Natural killer cell (primary cell): ENCODE data around the gene SPOCK1. TPM values are rescaled to one million over a fixed set of nuclear protein-coding genes. Genes with fewer than 3 reads are reported as not detected.

Experiments used
- ATAC-seq, 3 donors: fragments of 150-1000 bp in 2 of 3; fragments of 200-7000 bp in 1 of 3; cut with Tn5 transposase; 1 replicate in 1 of 3; 2 replicates in 2 of 3; pipeline ENCODE4 v1.10.0; 2021; ENCODE audit warnings: mild to moderate bottlenecking in 2 of 3, moderate library complexity in 2 of 3
- DNase-seq, 2 donors: peaks; one replicate each; pipeline versions ENCODE4 v3.0.0 to v3.0.0-alpha.2; 2013 to 2021; ENCODE audit warnings: mixed read lengths in 1 of 2
- H3K27ac ChIP-seq: one replicate; pipeline ENCODE4 v1.5.1; 2013; ENCODE audit warnings: mild to moderate bottlenecking, low read length
- H3K27me3 ChIP-seq: one replicate; pipeline ENCODE4 v1.6.1; 2013; ENCODE audit warnings: low read length; ENCODE audit not compliant: control insufficient read depth, insufficient read depth
- H3K36me3 ChIP-seq: one replicate; pipeline ENCODE4 v1.6.1; 2013; ENCODE audit warnings: low read length; ENCODE audit not compliant: control insufficient read depth, insufficient read depth
- H3K4me1 ChIP-seq: one replicate; pipeline ENCODE4 v1.6.1; 2013; ENCODE audit warnings: low read length; ENCODE audit not compliant: control insufficient read depth, insufficient read depth
- H3K4me3 ChIP-seq: one replicate; pipeline ENCODE4 v1.5.1; 2013; ENCODE audit warnings: low read length
- H3K9me3 ChIP-seq: one replicate; pipeline ENCODE4 v1.6.1; 2013; ENCODE audit warnings: low read length; ENCODE audit not compliant: control insufficient read depth, insufficient read depth
- H3K27ac Mint-ChIP-seq, 2 donors: one replicate each; pipeline ENCODE4 v1.8.0; 2022; ENCODE audit warnings: mild to moderate bottlenecking in 2 of 2, mixed read lengths in 2 of 2, moderate library complexity in 1 of 2
- H3K27me3 Mint-ChIP-seq, 2 donors: one replicate each; pipeline ENCODE4 v1.8.0; 2022; ENCODE audit warnings: low read depth in 2 of 2, mixed read lengths in 2 of 2
- H3K36me3 Mint-ChIP-seq: one replicate; pipeline ENCODE4 v1.8.0; 2022; ENCODE audit warnings: mixed read lengths
- H3K4me1 Mint-ChIP-seq, 2 donors: one replicate each; pipeline ENCODE4 v1.8.0; 2022; ENCODE audit warnings: mixed read lengths in 2 of 2
- H3K4me3 Mint-ChIP-seq: one replicate; pipeline ENCODE4 v1.8.0; 2022; ENCODE audit warnings: mild to moderate bottlenecking, moderate library complexity, mixed read lengths
- H3K9me3 Mint-ChIP-seq, 2 donors: one replicate each; pipeline ENCODE4 v1.8.0; 2022; ENCODE audit warnings: mixed read lengths in 2 of 2
- CTCF ChIP-seq: fragments of 200-600 bp; IDR thresholded peaks from one replicate; pipeline ENCODE4 v1.8.0; 2022; ENCODE audit warnings: antibody characterized with exemption
- WGBS: methylation state at CpG from one replicate; pipeline ENCODE4 v1.1.7; 2013; ENCODE audit warnings: missing lambda C conversion rate; ENCODE audit not compliant: insufficient coverage; 5-methylcytosine and 5-hydroxymethylcytosine counted together
- intact Hi-C: fragments of 100-400 bp; cut with micrococcal nuclease; formaldehyde crosslinking; loops from one replicate; pipeline ENCODE4 v1.14.2; 2022
- total RNA-seq, 4 donors: library from RNA; stranded (reverse); fragments of 120-200 nt in 1 of 4; gene quantifications; one replicate each; pipeline versions ENCODE4 v1.2.3 to v1.2.4, GENCODE V29; 2013 to 2022

The SPOCK1 gene
- total RNA-seq, 3 donors from 2014 or later (not counting 1 experiment from before 2014, with no cell fraction given) = 0.09 to 1.6 (median 0.61) TPM

- intact Hi-C loops = no loop called here
- Histone ChIP-seq H3K4me1 (no peaks in the 10 kb centered on the region), H3K9me3 (no peaks in the 10 kb centered on the region), H3K27ac (no peak overlapping the region), H3K36me3 (no peaks in the 10 kb centered on the region), H3K27me3 (no peaks in the 10 kb centered on the region), H3K4me3 (no peak overlapping the region)
- 69% methylated on average over 4 of the region's 4 CpGs for WGBS
- DNase-seq (no peak), ATAC-seq (no peak)
- Mint-ChIP-seq H3K27me3 (no peaks in the 10 kb centered on the region), H3K4me3 (no peak overlapping the region), H3K36me3 (no peaks in the 10 kb centered on the region), H3K4me1 (no peaks in the 10 kb centered on the region), H3K27ac (no peak overlapping the region), H3K9me3 (no peaks in the 10 kb centered on the region)
- TF ChIP-seq CTCF = no peak
Observed at GRCh38 chr5:137203011-137203632, 296.0 kb downstream of the SPOCK1 start.

GRCh38 chr5:137201876-137202275 lies 297.2 kb downstream of the SPOCK1 start:
- ATAC-seq (no peak), DNase-seq (no peak)
- Histone ChIP-seq H3K27ac (no peak overlapping the region), H3K4me3 (no peak overlapping the region), H3K4me1 (no peaks in the 10 kb centered on the region), H3K27me3 (no peaks in the 10 kb centered on the region), H3K9me3 (no peaks in the 10 kb centered on the region), H3K36me3 (no peaks in the 10 kb centered on the region)
- WGBS = 65% methylated on average over 2 of the region's 3 CpGs
- Mint-ChIP-seq H3K9me3 (no peaks in the 10 kb centered on the region), H3K4me3 (no peak overlapping the region), H3K27ac (no peak overlapping the region), H3K36me3 (no peaks in the 10 kb centered on the region), H3K4me1 (no peaks in the 10 kb centered on the region), H3K27me3 (no peaks in the 10 kb centered on the region)
- TF ChIP-seq CTCF = no peak
- intact Hi-C loops = no loop called here

GRCh38 chr5:137200906-137201700 lies 298.0 kb downstream of the SPOCK1 start:
- no peak for ATAC-seq
- Histone ChIP-seq H3K4me1 (no peaks in the 10 kb centered on the region), H3K4me3 (no peak overlapping the region), H3K36me3 (no peaks in the 10 kb centered on the region), H3K9me3 (no peaks in the 10 kb centered on the region), H3K27me3 (no peaks in the 10 kb centered on the region), H3K27ac (no peak overlapping the region)
- intact Hi-C loops = no loop called here
- Mint-ChIP-seq H3K4me1 (no peaks in the 10 kb centered on the region), H3K27ac (no peak overlapping the region), H3K4me3 (no peak overlapping the region), H3K9me3 (no peaks in the 10 kb centered on the region), H3K36me3 (no peaks in the 10 kb centered on the region), H3K27me3 (no peaks in the 10 kb centered on the region)
- DNase-seq = no peak
- no peak for TF ChIP-seq CTCF
- WGBS = 74% methylated on average over 3 of the region's 5 CpGs
